Measurements from ENCODE around the gene OSBPL3. TPM values are rescaled to one million over a fixed set of nuclear protein-coding genes. Genes with fewer than 3 reads are reported as not detected.

OSBPL3 gene
- total and polyA plus RNA-seq, 12 donors, result 1.1 to 8.4 (median 3.1) TPM

DNA sequence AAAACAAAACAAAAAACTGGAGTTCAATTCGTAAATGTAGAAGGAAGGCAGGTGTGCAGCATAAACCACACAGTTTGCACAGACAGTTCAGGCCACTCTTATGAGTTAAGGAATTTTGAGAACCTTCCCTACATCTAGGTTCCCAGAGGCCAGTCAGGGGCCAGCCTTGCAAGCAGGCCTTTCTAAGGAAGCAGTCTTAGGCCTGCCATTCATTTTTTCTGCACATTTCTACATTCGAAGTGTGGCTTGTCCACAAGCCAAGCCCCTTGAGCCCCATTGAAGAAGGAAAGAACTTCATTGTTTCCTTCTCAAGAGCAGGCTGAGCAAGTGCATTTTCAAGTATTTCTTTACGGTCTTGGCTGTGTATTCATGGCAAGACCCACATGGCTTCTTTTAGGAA is 11.4 kb upstream of the OSBPL3 start:
- 65 to 83% (median 70%) methylated on average over 3 of the region's 3 CpGs for WGBS, 4 donors
- H3K4me3 ChIP-seq, result no peak overlapping the region
- H3K4me1 ChIP-seq (replicated peaks in 1 of 2), result no peaks in the 10 kb centered on the region
- no peak for TF ChIP-seq POLR2A (IDR thresholded peaks at IDR 0.05)
- TF ChIP-seq, protein P1, sequence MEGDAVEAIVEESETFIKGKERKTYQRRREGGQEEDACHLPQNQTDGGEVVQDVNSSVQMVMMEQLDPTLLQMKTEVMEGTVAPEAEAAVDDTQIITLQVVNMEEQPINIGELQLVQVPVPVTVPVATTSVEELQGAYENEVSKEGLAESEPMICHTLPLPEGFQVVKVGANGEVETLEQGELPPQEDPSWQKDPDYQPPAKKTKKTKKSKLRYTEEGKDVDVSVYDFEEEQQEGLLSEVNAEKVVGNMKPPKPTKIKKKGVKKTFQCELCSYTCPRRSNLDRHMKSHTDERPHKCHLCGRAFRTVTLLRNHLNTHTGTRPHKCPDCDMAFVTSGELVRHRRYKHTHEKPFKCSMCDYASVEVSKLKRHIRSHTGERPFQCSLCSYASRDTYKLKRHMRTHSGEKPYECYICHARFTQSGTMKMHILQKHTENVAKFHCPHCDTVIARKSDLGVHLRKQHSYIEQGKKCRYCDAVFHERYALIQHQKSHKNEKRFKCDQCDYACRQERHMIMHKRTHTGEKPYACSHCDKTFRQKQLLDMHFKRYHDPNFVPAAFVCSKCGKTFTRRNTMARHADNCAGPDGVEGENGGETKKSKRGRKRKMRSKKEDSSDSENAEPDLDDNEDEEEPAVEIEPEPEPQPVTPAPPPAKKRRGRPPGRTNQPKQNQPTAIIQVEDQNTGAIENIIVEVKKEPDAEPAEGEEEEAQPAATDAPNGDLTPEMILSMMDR (IDR thresholded peaks at IDR 0.05), result no peak
- H3K27me3 ChIP-seq, result no peaks in the 10 kb centered on the region
- DNase-seq, result no peak
- H3K27ac ChIP-seq, result no peak overlapping the region
- H3K9me3 ChIP-seq (replicated peaks in 1 of 3), result no peaks in the 10 kb centered on the region
- intact Hi-C loops (cut with DNase I), result no loop called here
- no peaks in the 10 kb centered on the region for H3K36me3 ChIP-seq (replicated peaks in 1 of 2)

DNA sequence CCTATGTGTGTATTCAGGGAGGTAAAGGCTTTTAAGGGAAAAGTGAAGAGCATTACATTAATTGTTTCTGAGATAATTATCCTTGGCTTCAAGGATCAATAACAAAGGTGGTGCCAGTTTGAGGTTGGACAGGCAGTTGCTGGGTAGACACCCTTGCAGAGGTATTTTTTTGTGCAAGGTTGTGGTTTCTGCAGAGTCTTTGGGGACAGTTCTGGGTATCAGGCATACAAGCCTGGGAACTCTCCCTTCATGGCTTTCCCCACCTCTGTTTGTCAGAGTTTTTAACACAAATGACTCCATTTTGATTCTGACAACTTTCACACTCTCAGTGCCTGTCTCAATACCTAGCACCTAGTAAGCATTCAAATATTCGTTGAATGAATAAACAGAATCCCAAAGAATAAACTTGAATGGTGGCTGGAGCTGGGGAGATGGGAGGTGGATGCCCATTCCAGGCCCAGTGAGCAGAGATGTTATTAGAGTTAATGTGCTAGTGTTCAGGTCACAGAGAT is 7.4 kb upstream of the OSBPL3 start:
- WGBS, 4 donors, result 70 to 92% (median 73%) methylated on average over 1 of the region's 1 CpG
- no peak overlapping the region for H3K27ac ChIP-seq
- H3K27me3 ChIP-seq, result no peaks in the 10 kb centered on the region
- H3K36me3 ChIP-seq (replicated peaks in 1 of 2), result no peaks in the 10 kb centered on the region
- no peak overlapping the region for H3K4me3 ChIP-seq
- peaks cover 0 to 2% of the 10 kb centered on the region in 2 donors for H3K4me1 ChIP-seq (replicated peaks in 1 of 2)
- DNase-seq, result no peak
- H3K9me3 ChIP-seq (replicated peaks in 1 of 3), result no peaks in the 10 kb centered on the region
- no peak for TF ChIP-seq POLR2A (IDR thresholded peaks at IDR 0.05)
- TF ChIP-seq, protein P1 (IDR thresholded peaks at IDR 0.05), result no peak
- intact Hi-C loops (cut with DNase I), result no loop called here

DNA sequence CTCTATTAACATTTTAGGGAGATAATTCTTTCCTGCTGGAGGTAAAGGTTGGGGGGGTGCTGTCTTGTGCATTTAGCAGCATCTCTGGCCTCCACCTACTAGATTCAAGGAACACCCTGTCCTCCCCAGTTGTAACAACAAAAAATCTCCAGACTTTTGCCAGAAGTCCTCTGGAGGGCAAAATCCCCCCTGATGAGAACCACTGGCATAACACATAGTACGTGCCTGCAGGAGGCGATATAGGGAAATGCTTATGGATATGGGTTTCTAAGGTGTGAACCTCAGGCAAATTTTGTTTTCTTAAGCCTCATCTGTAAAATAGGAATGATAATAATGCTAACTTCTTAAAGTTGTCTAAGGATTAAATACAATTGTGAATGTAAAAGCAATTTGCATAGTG is 2.9 kb upstream of the OSBPL3 start:
- DNase-seq, result no peak
- peaks cover 7 to 26% of the 10 kb centered on the region in 2 donors for H3K4me1 ChIP-seq (replicated peaks in 1 of 2)
- TF ChIP-seq POLR2A (IDR thresholded peaks at IDR 0.05), result no peak
- TF ChIP-seq, protein P1 (IDR thresholded peaks at IDR 0.05), result no peak
- intact Hi-C loops (cut with DNase I), result no loop called here
- no peaks in the 10 kb centered on the region for H3K9me3 ChIP-seq (replicated peaks in 1 of 3)
- no peaks in the 10 kb centered on the region for H3K36me3 ChIP-seq (replicated peaks in 1 of 2)
- no peak overlapping the region for H3K4me3 ChIP-seq
- no peaks in the 10 kb centered on the region for H3K27me3 ChIP-seq
- no peak overlapping the region for H3K27ac ChIP-seq
- 83 to 96% (median 88%) methylated on average over 2 of the region's 2 CpGs for WGBS, 4 donors

DNA sequence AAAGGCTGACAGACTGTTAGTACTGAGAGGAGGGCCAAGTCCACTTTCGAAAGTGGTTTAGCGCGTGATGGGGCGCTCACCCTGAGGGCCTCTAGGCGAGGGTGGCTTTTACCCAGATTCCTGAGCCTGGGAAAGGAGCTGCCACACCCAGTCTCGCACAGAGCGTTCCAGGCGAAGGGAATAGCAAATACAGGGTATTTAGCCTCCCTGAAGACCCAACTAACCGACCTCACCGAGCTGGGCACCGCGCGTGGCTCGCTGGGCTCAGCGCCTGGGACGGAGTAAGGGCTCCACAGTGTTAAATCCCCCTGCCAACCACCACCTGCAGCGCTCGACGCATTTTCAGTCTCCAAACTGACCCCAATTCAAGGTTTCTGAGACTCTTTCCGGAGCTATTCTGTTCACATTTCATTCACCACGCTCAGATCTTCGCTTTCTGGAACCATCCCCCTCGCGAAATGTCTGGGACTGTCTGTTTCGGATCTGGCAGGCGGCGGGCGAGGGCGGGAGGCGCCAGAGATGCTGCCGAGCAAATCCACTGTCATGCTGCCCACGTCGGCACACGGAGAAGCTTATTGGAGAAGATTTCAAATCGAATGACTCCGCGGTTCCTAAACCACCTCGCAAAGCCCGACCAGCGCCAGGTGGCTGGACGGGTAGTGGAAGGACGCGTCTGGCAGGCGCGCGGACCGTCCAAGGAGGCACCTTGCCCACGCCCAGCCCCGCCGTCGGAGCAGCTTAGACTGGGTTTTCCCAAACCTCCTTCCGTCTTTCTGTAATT is 1.4 kb upstream of the OSBPL3 start:
- Histone ChIP-seq H3K9me3 (replicated peaks in 1 of 3) (no peaks in the 10 kb centered on the region), H3K36me3 (replicated peaks in 1 of 2) (no peaks in the 10 kb centered on the region), H3K4me3 (peak overlapping the region in 2 of 4 donors; percentile 14 to 54), H3K4me1 (replicated peaks in 1 of 2) (peaks cover 7 to 26% of the 10 kb centered on the region in 2 donors), H3K27me3 (no peaks in the 10 kb centered on the region), H3K27ac (peak overlapping the region in 3 of 5 donors; percentile 34 to 86 (median 68))
- intact Hi-C loops (cut with DNase I), result no loop called here
- DNase-seq, result peak; percentile 21 to 69 (median 41)
- 4 to 8% (median 7%) methylated on average over 45 to 52 of the region's 52 CpGs for WGBS, 4 donors
- TF ChIP-seq, protein P1 (IDR thresholded peaks at IDR 0.05), result no peak
- TF ChIP-seq POLR2A (IDR thresholded peaks at IDR 0.05), result no peak
